Thyroid gland (tissue), 4 donors: ENCODE data around the gene PTPRH. TPM values are rescaled to one million over a fixed set of nuclear protein-coding genes. Genes with fewer than 3 reads are reported as not detected.

ENCODE experiments used
- DNase-seq, 2 donors: peaks; one replicate each; pipeline ENCODE4 v3.0.0-alpha.2; 2019
- H3K27ac ChIP-seq, 3 donors: fragments of 200-600 bp; sonication (generic); 1 replicate in 2 of 3; 2 replicates in 1 of 3; pipeline ENCODE4 v1.5.1; 2016 to 2019; ENCODE audit warnings: mild to moderate bottlenecking in 1 of 3, moderate library complexity in 1 of 3
- H3K27me3 ChIP-seq: fragments of 200-600 bp; sonication (generic); one replicate; pipeline ENCODE4 v1.5.1; 2019
- H3K36me3 ChIP-seq, 2 donors: fragments of 200-600 bp; sonication (generic); one replicate each; pipeline ENCODE4 v1.5.1; 2016 to 2019
- H3K4me1 ChIP-seq, 2 donors: fragments of 200-600 bp; sonication (generic); one replicate each; pipeline ENCODE4 v1.5.1; 2017 to 2019
- H3K4me3 ChIP-seq, 3 donors: fragments of 200-600 bp; sonication (generic); replicated peaks in 1 of 3; 1 replicate in 2 of 3; 2 replicates in 1 of 3; pipeline ENCODE4 v1.5.1; 2016; ENCODE audit warnings: mild to moderate bottlenecking in 1 of 3
- H3K9me3 ChIP-seq: fragments of 200-600 bp; sonication (generic); one replicate; pipeline ENCODE4 v1.5.1; 2017
- POLR2A ChIP-seq, 2 donors: fragments of 450-650 bp; IDR thresholded peaks; one replicate each; pipeline ENCODE4 v1.6.1; 2017; ENCODE audit warnings: antibody characterized with exemption in 2 of 2, mild to moderate bottlenecking in 2 of 2, moderate library complexity in 1 of 2
- WGBS, 2 donors: methylation state at CpG; one replicate each; pipeline ENCODE4 v1.1.5; 2017; 5-methylcytosine and 5-hydroxymethylcytosine counted together
- intact Hi-C: fragments of 100-400 bp; cut with DNase I; formaldehyde crosslinking; loops from one replicate; pipeline ENCODE4 v1.15.1; 2023
- total RNA-seq, 4 donors: library from RNA; depleted of rRNA; stranded (reverse); fragments of >200 nt; gene quantifications; one replicate each; pipeline ENCODE4 v1.2.3, GENCODE V29; 2016
- TF ChIP-seq, protein P1 (sequence below), 6 experiments: fragments of 200-600 bp in 3 of 6; fragments of 450-650 bp in 3 of 6; sonication (generic) in 3 of 6; IDR thresholded peaks; one replicate each; pipeline ENCODE4 v1.5.1; 2016 to 2019; ENCODE audit warnings: antibody characterized with exemption in 6 of 6, mild to moderate bottlenecking in 2 of 6, inconsistent platforms in 1 of 6, moderate library complexity in 1 of 6

Gene PTPRH
- total RNA-seq, 4 donors from 2014 or later: 0.11 to 2.6 (median 0.54) TPM; not detected in 1

DNA sequence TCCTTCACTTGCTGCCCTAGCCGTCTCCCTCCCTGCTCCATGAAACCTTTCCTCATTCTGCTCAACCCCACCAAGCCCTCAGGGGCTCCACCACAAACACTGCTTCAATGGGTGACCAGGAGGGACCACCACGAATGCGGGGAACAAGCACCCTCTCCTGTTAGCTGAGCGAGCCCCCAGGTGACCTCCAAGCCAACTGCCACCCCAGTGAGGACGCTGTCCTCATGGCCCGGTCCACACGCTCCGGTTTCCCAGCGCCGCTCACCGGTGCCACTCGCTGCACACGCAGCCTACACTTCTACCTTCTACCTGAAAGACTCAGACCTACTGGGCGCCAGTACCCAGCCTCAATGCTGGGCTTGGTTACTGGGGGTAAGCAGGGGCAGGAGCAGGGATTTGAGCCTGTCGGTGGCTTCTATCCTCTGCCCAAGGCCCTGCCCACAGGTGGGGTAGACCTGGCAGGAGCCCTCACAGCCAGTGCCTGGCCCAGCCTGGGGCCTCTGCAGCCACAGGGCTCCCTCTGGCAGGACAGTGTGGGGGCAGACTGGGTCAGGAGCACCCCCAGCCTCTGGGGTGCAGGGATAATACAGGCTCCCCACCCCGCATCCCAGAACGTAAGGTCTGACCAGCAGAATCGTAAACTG lies 20.0 kb upstream of the PTPRH start:
- Histone ChIP-seq H3K4me3 (no peak overlapping the region), H3K9me3 (no peaks in the 10 kb centered on the region), H3K27me3 (no peaks in the 10 kb centered on the region), H3K27ac (no peak overlapping the region), H3K36me3 (peaks cover 19 to 34% of the 10 kb centered on the region in 2 donors), H3K4me1 (peaks cover 17 to 45% of the 10 kb centered on the region in 2 donors)
- 92 to 95% methylated on average over 6 to 18 of the region's 18 CpGs for WGBS, 2 donors
- DNase-seq: no peak
- intact Hi-C loops: no loop called here
- TF ChIP-seq, protein P1, sequence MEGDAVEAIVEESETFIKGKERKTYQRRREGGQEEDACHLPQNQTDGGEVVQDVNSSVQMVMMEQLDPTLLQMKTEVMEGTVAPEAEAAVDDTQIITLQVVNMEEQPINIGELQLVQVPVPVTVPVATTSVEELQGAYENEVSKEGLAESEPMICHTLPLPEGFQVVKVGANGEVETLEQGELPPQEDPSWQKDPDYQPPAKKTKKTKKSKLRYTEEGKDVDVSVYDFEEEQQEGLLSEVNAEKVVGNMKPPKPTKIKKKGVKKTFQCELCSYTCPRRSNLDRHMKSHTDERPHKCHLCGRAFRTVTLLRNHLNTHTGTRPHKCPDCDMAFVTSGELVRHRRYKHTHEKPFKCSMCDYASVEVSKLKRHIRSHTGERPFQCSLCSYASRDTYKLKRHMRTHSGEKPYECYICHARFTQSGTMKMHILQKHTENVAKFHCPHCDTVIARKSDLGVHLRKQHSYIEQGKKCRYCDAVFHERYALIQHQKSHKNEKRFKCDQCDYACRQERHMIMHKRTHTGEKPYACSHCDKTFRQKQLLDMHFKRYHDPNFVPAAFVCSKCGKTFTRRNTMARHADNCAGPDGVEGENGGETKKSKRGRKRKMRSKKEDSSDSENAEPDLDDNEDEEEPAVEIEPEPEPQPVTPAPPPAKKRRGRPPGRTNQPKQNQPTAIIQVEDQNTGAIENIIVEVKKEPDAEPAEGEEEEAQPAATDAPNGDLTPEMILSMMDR (IDR thresholded peaks at IDR 0.05): no peak
- TF ChIP-seq POLR2A (IDR thresholded peaks at IDR 0.05): no peak

DNA sequence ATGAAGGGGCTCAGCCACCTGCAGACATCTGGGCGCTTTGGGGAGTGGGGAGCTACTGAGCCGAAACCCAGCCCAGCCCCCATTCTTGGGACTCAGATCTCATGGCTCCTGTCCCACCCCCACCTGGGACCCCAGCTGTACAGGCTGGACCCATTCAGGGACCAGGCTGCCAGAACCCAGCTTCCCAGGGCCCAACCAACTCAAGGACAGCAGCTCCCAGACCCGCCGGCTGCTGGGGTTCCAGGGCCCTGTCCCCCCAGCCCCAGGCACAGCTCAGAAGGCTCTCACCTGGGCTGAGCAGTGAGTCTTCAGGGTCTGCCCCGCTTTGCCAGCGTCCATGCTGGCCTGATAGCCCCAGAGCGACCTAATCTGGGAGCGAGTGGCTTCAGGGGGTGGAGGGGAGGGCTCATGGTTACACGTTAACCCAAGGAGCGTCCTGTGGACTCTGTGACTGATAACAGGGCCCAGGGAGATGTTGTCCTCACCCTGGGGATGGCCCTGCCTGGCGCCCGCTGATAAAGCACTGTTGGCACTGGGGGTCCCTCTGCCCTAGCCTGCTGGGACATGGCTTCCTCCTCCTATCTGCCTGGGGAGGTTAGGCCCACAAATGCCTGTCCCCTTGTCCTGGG lies 19.2 kb upstream of the PTPRH start, which contains the start of gene TMEM86B:
TSS of gene TMEM86B (minus strand) at position 361 of the 629 bp plus-strand sequence. CDS start at position 339, 22 bp downstream.
- 50 to 60% methylated on average over 2 to 3 of the region's 12 CpGs for WGBS, 2 donors
- peaks cover 19 to 34% of the 10 kb centered on the region in 2 donors for H3K36me3 ChIP-seq
- H3K9me3 ChIP-seq: no peaks in the 10 kb centered on the region
- H3K4me1 ChIP-seq: peaks cover 17 to 45% of the 10 kb centered on the region in 2 donors
- no peak within 1 kb of the TSS for H3K4me3 ChIP-seq
- TF ChIP-seq, protein P1 (IDR thresholded peaks at IDR 0.05): no peak
- no peak for TF ChIP-seq POLR2A (IDR thresholded peaks at IDR 0.05)
- H3K27ac ChIP-seq: peak within 1 kb of the TSS in 2 of 3 donors; percentile 41 to 43
- no peaks in the 10 kb centered on the region for H3K27me3 ChIP-seq
- DNase-seq: no peak
- intact Hi-C loops: no loop called here

DNA sequence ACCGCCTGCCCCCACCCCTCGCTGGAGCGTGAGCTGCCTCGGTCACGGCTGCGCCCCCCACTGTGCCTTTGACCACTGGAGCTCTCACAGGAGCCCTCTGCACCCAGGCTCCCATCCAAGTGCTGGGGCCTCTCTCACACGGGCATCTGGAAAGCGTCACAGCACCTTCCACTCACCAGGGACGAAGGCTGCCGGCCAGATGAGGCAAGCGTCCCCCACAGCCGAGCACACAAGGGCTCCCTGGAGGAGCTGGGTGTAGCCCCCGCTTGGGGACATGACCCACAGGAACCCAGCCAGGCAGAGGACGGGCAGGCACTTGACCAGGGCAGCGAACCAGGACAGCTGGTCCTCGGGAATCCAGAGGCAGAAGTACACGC lies 18.7 kb upstream of the PTPRH start:
- Histone ChIP-seq H3K4me3 (no peak overlapping the region), H3K27me3 (no peaks in the 10 kb centered on the region), H3K36me3 (peaks cover 19 to 33% of the 10 kb centered on the region in 2 donors), H3K27ac (peak overlapping the region in 1 of 3 donors; percentile 41), H3K4me1 (peaks cover 17 to 45% of the 10 kb centered on the region in 2 donors), H3K9me3 (no peaks in the 10 kb centered on the region)
- peak; percentile 83 to 95 for DNase-seq
- TF ChIP-seq, protein P1 (IDR thresholded peaks at IDR 0.05): no peak
- no peak for TF ChIP-seq POLR2A (IDR thresholded peaks at IDR 0.05)
- WGBS, 2 donors: 28 to 59% methylated on average over 8 to 13 of the region's 17 CpGs
- intact Hi-C loops: no loop called here

DNA sequence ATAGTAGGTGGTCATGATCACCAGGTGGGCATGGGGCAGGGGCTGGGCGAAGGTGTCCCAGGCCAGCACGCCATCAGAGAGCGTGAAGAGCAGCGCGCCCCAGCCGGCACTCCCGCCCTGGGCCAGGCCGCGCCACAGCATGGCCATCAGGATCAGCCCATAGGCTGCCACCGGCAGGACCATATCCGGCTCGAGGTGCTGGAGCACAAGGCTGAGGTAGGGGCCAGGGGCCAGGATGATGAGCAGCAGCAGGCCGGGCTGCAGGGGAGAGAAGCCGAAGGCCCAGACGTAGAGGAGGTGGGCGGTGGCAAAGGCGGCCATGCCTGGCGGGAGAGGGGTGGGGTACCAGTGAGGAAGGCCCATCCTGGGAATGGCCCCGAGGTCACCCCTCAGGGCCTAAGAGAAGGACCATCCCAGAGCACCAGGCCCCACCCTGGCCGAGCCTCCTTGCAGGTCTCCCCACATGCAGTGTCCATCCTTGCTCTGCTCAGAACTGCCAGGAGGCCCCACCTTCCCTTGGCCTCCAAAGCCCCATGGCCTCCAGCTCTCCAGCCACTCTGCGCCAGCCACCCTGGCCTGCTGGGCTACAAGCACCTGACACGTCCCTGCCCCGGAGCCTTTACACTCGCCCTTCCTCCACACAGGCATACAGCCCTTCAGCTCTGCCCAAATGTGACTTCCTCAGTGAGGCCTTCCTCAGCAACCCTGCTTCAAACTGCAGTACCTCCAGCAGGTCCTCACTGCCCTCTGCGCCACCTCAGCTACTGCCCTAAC lies 18.1 kb upstream of the PTPRH start:
- no peak for DNase-seq
- 86 to 87% methylated on average over 19 to 22 of the region's 25 CpGs for WGBS, 2 donors
- Histone ChIP-seq H3K4me1 (peaks cover 11 to 40% of the 10 kb centered on the region in 2 donors), H3K36me3 (peaks cover 19 to 31% of the 10 kb centered on the region in 2 donors), H3K27ac (peak overlapping the region in 1 of 3 donors; percentile 41), H3K27me3 (no peaks in the 10 kb centered on the region), H3K4me3 (no peak overlapping the region), H3K9me3 (no peaks in the 10 kb centered on the region)
- intact Hi-C loops: no loop called here
- TF ChIP-seq, protein P1 (IDR thresholded peaks at IDR 0.05): no peak
- no peak for TF ChIP-seq POLR2A (IDR thresholded peaks at IDR 0.05)
